ENCODE data around the gene TMEM38B.
"Not testable (repeated sequence)": the region's sequence is repeated elsewhere in the genome, so short reads cannot be mapped to it uniquely, and the experiment has no call there.

GRCh38 chr9:105782561-105783494 lies 88.5 kb downstream of the TMEM38B start:
- TF ChIP-seq CTCF (conservative IDR thresholded peaks at IDR 0.05; ENCODE audit: low read depth in 2 of 2); EZH2 (IDR thresholded peaks at IDR 0.05; ENCODE audit: low read depth, unreplicated experiment); POLR2AphosphoS5 (IDR thresholded peaks at IDR 0.05; ENCODE audit: low read depth); EZH2phosphoT487 (IDR thresholded peaks at IDR 0.05; ENCODE audit: unreplicated experiment); NANOG (IDR thresholded peaks at IDR 0.05; ENCODE audit: borderline replicate concordance); REST (IDR thresholded peaks at IDR 0.05; ENCODE audit: unreplicated experiment): not testable (repeated sequence)

All from GM23338 (cell line).